Measurements from ENCODE around the gene GLB1L2.

GLB1L2 gene

DNA sequence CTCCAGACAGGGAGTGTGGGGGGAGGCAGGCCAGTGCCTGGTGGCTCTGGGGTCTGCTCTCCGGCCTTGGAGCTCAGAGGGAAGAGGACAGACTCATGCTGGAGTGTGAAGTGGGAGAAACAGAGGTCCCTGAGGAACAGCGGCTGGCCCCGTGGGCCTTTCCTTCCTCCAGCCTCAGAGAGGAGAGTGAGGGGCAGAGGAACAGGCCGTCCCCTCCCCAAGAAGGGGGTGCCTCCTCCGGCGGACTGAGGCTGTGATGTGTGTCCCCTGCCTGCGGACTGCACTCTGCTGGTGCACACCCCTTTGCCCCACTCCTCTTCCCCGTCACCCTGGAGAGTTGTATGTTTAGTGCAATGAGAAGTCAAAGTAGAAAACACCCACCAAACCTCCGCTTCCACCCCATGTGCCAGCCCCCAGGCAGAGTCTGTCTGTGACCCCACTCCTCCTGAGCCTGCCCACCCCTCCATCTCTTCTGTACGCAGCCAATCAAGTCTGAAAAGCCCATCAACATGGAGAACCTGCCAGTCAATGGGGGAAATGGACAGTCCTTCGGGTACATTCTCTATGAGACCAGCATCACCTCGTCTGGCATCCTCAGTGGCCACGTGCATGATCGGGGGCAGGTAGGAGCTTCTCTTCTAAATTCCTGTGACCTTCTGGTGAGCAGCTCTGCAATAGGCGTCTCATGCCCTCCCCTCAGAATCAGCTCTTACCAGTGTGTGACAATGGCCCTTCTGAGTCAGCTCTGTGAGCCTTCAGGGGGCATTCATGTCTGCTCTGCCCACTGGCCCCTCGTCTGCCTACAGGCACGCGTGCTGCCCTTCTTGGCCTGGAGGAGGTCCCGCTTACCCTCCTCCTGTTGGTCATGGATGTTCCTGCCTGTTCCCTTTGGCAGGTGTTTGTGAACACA, 39.0 kb downstream of the GLB1L2 start:
- TF ChIP-seq, protein P1, sequence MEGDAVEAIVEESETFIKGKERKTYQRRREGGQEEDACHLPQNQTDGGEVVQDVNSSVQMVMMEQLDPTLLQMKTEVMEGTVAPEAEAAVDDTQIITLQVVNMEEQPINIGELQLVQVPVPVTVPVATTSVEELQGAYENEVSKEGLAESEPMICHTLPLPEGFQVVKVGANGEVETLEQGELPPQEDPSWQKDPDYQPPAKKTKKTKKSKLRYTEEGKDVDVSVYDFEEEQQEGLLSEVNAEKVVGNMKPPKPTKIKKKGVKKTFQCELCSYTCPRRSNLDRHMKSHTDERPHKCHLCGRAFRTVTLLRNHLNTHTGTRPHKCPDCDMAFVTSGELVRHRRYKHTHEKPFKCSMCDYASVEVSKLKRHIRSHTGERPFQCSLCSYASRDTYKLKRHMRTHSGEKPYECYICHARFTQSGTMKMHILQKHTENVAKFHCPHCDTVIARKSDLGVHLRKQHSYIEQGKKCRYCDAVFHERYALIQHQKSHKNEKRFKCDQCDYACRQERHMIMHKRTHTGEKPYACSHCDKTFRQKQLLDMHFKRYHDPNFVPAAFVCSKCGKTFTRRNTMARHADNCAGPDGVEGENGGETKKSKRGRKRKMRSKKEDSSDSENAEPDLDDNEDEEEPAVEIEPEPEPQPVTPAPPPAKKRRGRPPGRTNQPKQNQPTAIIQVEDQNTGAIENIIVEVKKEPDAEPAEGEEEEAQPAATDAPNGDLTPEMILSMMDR (IDR thresholded peaks at IDR 0.05; ENCODE audit: insufficient read depth, low read length, missing control alignments) = no peak
- ChIA-PET POLR2A (no interaction called here), CTCF (no interaction called here)
- DNase-seq (ENCODE audit: low read depth, low spot score) = no peak
- no peak overlapping the region for H3K4me3 ChIP-seq (ENCODE audit: low read depth, low read length)

DNA sequence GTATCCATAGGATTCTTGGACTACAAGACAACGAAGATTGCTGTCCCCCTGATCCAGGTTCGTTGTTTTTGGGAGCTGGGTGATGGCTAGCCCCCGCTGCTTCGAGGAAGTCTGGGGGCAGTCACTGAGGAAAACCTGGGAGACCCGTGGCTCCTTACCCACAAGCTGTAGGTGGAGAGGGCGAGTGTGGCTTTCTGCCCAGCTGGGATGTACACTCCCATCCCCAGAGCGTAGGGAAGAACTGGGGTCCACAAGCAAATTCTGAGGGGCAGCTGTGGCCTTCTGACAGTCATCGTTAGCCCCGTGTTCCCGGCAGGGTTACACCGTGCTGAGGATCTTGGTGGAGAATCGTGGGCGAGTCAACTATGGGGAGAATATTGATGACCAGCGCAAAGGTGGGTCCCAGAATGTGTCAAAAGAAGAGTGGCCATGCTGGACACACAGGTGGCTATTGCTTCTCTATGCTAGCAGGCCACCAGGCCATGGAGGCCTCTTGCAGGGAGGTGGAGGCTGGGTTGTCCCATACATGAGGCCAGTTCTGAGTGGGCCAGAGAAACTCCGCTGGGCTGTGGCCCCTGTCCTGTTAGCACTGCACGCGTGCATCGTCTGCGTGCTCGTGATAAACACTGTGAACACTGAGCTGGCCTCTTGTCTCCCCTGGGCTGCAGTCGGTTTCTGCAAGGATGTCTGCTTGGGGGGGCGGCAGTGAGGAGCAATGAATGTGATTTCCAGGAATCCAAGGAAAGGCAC, 39.8 kb downstream of the GLB1L2 start:
- ChIA-PET POLR2A (no interaction called here), CTCF (no interaction called here)
- no peak for DNase-seq (ENCODE audit: low read depth, low spot score)
- H3K4me3 ChIP-seq (ENCODE audit: low read depth, low read length) = no peak overlapping the region
- TF ChIP-seq, protein P1 (IDR thresholded peaks at IDR 0.05; ENCODE audit: insufficient read depth, low read length, missing control alignments) = no peak

DNA sequence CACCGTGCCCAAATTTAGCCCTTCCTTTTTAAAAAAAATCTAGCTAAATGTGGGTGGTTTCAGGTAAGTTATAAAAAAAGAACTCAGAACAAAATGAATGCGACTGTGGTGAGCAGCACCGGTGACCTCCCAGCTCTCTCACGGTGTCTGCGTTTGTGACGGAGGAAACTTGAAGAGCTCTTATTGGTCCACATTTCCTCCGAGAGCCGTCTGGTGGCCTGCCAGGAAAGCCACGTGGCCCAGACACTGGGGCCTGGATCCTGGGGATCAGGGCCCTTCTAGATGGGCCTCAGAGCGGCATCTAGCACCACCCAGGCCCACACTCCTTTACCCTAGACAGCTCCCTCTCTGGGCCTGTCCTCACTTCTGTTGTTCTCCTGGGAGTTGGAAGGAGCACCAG, 40.7 kb downstream of the GLB1L2 start:
- ChIA-PET CTCF (no interaction called here), POLR2A (no interaction called here)
- no peak overlapping the region for H3K4me3 ChIP-seq (ENCODE audit: low read depth, low read length)
- TF ChIP-seq, protein P1 (IDR thresholded peaks at IDR 0.05; ENCODE audit: insufficient read depth, low read length, missing control alignments) = no peak
- DNase-seq (ENCODE audit: low read depth, low spot score) = no peak

DNA sequence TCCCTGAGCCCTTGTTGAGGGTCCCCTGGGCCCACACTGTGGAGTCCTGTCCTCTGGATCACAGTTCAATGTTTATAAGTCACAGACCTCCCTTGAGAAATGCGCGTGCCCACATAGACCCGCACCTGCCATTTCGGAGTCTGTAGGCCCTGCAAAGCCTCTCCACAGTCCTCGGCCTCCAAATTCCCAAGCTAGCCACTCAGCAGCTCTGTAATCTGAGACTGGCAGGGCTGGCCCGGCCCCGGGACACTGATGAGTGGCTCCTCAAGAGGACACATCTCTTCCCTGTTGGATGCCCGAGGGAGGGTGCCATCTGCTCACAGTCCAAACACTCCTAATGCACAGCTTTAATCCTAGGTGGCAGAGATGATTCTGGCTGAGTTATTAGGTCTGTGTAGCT, 41.2 kb downstream of the GLB1L2 start:
- CTCF ChIA-PET = no interaction called here
- DNase-seq (ENCODE audit: low read depth, low spot score) = no peak

DNA sequence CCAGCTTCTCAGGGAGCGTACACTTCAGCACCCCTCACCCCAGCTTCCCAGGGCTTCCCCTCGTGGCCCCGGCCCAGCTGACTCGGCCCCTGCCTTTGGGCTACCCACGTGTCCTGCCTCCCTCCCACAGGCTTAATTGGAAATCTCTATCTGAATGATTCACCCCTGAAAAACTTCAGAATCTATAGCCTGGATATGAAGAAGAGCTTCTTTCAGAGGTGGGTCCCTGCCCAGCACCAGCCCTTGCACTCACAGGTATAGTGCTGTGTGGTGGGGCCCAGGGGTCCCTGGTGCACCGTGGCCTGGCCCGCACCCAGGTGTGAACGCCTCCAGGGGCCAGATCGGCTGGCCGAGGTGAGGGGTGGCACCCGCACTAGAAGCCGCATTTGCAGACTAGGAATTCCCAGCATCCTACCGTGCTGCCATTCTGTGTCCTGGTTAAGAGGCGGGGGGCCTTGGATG, 41.8 kb downstream of the GLB1L2 start:
- no peak overlapping the region for H3K4me3 ChIP-seq (ENCODE audit: low read depth, low read length)
- CTCF ChIA-PET = no interaction called here
- POLR2A ChIA-PET = no interaction called here
- TF ChIP-seq, protein P1 (IDR thresholded peaks at IDR 0.05; ENCODE audit: insufficient read depth, low read length, missing control alignments) = no peak
- DNase-seq (ENCODE audit: low read depth, low spot score) = no peak

More for the DNA sequence above, 41.2 kb downstream of the GLB1L2 start:
- no peak overlapping the region for H3K4me3 ChIP-seq (ENCODE audit: low read depth, low read length)
- POLR2A ChIA-PET = no interaction called here
- TF ChIP-seq, protein P1 (IDR thresholded peaks at IDR 0.05; ENCODE audit: insufficient read depth, low read length, missing control alignments) = no peak

DNA sequence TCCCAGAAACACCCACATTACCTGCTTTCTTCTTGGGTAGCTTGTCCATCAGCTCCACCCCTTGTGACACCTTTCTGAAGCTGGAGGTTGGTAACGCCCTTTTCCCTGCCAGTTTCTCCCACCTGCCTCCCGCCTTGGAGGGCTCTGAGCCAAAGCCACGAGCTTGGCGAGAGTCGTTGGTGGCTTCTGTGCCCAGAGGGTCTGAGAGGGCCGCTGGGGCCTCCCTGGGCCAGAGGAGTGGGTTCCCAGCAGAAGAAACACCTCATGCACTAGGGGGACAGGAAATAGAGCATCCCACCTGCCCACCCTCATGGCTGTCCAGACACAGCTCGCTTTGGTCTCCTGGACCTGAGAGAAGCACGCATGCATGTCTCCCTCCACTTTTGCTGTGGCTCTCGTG, 42.4 kb downstream of the GLB1L2 start:
- TF ChIP-seq, protein P1 (IDR thresholded peaks at IDR 0.05; ENCODE audit: insufficient read depth, low read length, missing control alignments) = no peak
- ChIA-PET CTCF (no interaction called here), POLR2A (no interaction called here)
- no peak overlapping the region for H3K4me3 ChIP-seq (ENCODE audit: low read depth, low read length)
- DNase-seq (ENCODE audit: low read depth, low spot score) = no peak
